Calu3 (cell line): ENCODE measurements around the gene KMO. TPM values are rescaled to one million over a fixed set of nuclear protein-coding genes. Genes with fewer than 3 reads are reported as not detected.

Source experiments
- BruUV-seq: library from RNA; stranded (reverse); fragments of 400-500 nt; replicated peaks from 2 replicates; lab custom pipeline; 2021; lab: Mats Ljungman, UMichigan
- CTCF ChIA-PET: fragments of 300-600 bp; sonication (Branson Sonifier 250); formaldehyde crosslinking; loops from one replicate; lab custom pipeline; 2022; ENCODE audit warnings: antibody characterized with exemption; lab: Charles Lee
- DNase-seq: peaks from one replicate; pipeline ENCODE4 v3.0.0; 2022
- H3K27ac Mint-ChIP-seq: one replicate; pipeline ENCODE4 v1.8.0; 2022; ENCODE audit warnings: mixed read lengths; ENCODE audit not compliant: unreplicated experiment
- H3K27me3 Mint-ChIP-seq: one replicate; pipeline ENCODE4 v1.8.0; 2022; ENCODE audit warnings: mixed read lengths; ENCODE audit not compliant: unreplicated experiment
- H3K36me3 Mint-ChIP-seq: one replicate; pipeline ENCODE4 v1.8.0; 2022; ENCODE audit warnings: mild to moderate bottlenecking, moderate library complexity, mixed read lengths; ENCODE audit not compliant: insufficient read depth, unreplicated experiment
- H3K4me1 Mint-ChIP-seq: one replicate; pipeline ENCODE4 v1.8.0; 2022; ENCODE audit warnings: mild to moderate bottlenecking, low read depth, mixed read lengths; ENCODE audit not compliant: unreplicated experiment
- H3K4me3 Mint-ChIP-seq: one replicate; pipeline ENCODE4 v1.8.0; 2022; ENCODE audit warnings: mild to moderate bottlenecking, low read depth, moderate library complexity, mixed read lengths; ENCODE audit not compliant: unreplicated experiment
- H3K9me3 Mint-ChIP-seq: one replicate; pipeline ENCODE4 v1.8.0; 2022; ENCODE audit warnings: low read depth, mixed read lengths; ENCODE audit not compliant: unreplicated experiment
- CTCF ChIP-seq: fragments of 200-600 bp; IDR thresholded peaks from one replicate; pipeline ENCODE4 v1.8.0; 2022; ENCODE audit warnings: antibody characterized with exemption; ENCODE audit not compliant: unreplicated experiment
- intact Hi-C: fragments of 100-400 bp; cut with micrococcal nuclease; formaldehyde crosslinking; loops from one replicate; pipeline ENCODE4 v1.10.0; 2022; ENCODE audit not compliant: unreplicated experiment
- total RNA-seq: library from RNA; stranded (reverse); gene quantifications from 2 replicates; pipeline ENCODE4 v1.2.3, GENCODE V29; 2022

The KMO gene
- total RNA-seq, 1 experiment from 2014 or later: 0.85 TPM

GRCh38 chr1:241598249-241598648 is 66.1 kb downstream of the KMO start:
- peaks cover 22% of the 10 kb centered on the region for H3K4me1 Mint-ChIP-seq
- no peaks in the 10 kb centered on the region for H3K27me3 Mint-ChIP-seq
- no peak overlapping the region for H3K4me3 Mint-ChIP-seq
- intact Hi-C loops: no loop called here
- H3K9me3 Mint-ChIP-seq: no peaks in the 10 kb centered on the region
- TF ChIP-seq CTCF: no peak
- CTCF ChIA-PET: interaction anchor here (0.6 kb wide), 1 partner anchor 981 kb away, joined by 4 read pairs; no protein-coding TSS in a partner anchor
- no peak overlapping the region for H3K27ac Mint-ChIP-seq
- no peaks in the 10 kb centered on the region for H3K36me3 Mint-ChIP-seq
- BruUV-seq: no TSS peak
- DNase-seq: no peak

GRCh38 chr1:241600496-241600901 is 68.3 kb downstream of the KMO start:
- Mint-ChIP-seq H3K27me3 (no peaks in the 10 kb centered on the region), H3K9me3 (no peaks in the 10 kb centered on the region), H3K27ac (peak overlapping the region; percentile 34), H3K36me3 (no peaks in the 10 kb centered on the region), H3K4me3 (no peak overlapping the region), H3K4me1 (peaks cover 38% of the 10 kb centered on the region)
- BruUV-seq: no TSS peak
- CTCF ChIA-PET: interaction anchor here (0.7 to 1.1 kb wide), 2 partner anchors 10 to 27 kb away, joined by 3 read pairs; no protein-coding TSS in a partner anchor
- intact Hi-C loops: no loop called here
- no peak for DNase-seq
- TF ChIP-seq CTCF: no peak

- CTCF ChIA-PET: interaction anchor here (0.6 kb wide), 1 partner anchor 818 kb away, joined by 3 read pairs; no protein-coding TSS in a partner anchor
- peak overlapping the region; percentile 43 for H3K27ac Mint-ChIP-seq
- H3K9me3 Mint-ChIP-seq: no peaks in the 10 kb centered on the region
- intact Hi-C loops: no loop called here
- no peak for DNase-seq
- no peak for TF ChIP-seq CTCF
- H3K27me3 Mint-ChIP-seq: no peaks in the 10 kb centered on the region
- H3K4me1 Mint-ChIP-seq: peaks cover 52% of the 10 kb centered on the region
- BruUV-seq: no TSS peak
- no peaks in the 10 kb centered on the region for H3K36me3 Mint-ChIP-seq
- H3K4me3 Mint-ChIP-seq: no peak overlapping the region
These were observed 71.6 kb downstream of the KMO start for GRCh38 chr1:241603731-241604245.

- Mint-ChIP-seq H3K9me3 (no peaks in the 10 kb centered on the region), H3K4me1 (peaks cover 52% of the 10 kb centered on the region), H3K4me3 (no peak overlapping the region), H3K36me3 (no peaks in the 10 kb centered on the region), H3K27me3 (no peaks in the 10 kb centered on the region), H3K27ac (no peak overlapping the region)
- peak; percentile 28 for TF ChIP-seq CTCF
- CTCF ChIA-PET: no interaction called here
- DNase-seq: no peak
- intact Hi-C loops: no loop called here
- no TSS peak for BruUV-seq
These were observed 73.1 kb downstream of the KMO start for GRCh38 chr1:241605146-241605805.
